Activated effector memory CD4-positive, alpha-beta T cell treated with anti-CD3 and anti-CD28 coated beads, Interleukin-2, amount 50 U/mL, for 16 hours (primary cell): Measurements from ENCODE around the gene CALML4.
A peak's percentile ranks its signal among the peaks of the same experiment; 100 is the strongest.
"Not testable (repeated sequence)": the region's sequence is repeated elsewhere in the genome, so short reads cannot be mapped to it uniquely, and the experiment has no call there.

Source experiments
- DNase-seq: peaks from one replicate; pipeline ENCODE4 v3.0.0-alpha.2; 2020

The CALML4 gene, protein sequence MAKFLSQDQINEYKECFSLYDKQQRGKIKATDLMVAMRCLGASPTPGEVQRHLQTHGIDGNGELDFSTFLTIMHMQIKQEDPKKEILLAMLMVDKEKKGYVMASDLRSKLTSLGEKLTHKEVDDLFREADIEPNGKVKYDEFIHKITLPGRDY

DNA sequence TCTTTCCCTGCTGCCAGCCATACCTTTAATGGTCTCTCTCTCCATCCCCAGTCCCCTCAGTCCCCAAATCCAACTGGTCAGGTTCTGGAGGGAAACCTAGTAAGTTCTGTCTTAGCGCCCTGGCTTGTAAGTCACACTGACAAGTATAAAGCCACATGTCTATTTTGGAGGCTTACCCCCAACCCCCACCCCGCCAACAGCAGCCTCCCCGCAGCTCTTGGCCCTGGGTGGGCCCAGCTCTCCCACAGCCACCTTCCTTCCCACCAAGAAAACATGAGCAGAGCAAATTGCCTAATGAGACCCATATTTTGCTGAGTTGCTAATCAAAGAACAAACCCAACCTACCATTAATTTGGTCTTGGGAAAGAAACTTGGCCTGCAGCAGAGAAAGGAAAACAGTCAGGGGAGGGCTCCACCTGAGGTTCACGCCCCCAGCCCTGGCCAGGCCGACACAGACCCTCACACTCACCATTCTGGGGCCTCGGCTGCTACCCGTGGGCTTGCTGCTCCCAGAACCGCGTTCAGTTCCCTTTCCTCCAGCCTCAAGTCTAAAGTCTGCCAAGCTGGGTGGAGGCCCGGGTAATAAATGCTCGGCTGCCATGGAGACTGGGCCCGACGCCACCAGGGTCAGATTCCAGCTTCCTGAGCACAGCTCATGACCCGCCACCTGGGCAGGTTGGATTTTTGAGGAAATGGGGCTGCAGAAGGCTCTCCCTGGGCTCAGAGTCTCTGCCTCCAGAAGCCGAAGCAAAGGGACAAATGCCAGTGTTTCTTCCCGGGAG lies at the start of gene CALML4:
CALML4 (minus strand) TSS at position 557 of the 782 bp plus-strand sequence; CDS start at position 472, 85 bp downstream.
- DNase-seq: peak; percentile 42

DNA sequence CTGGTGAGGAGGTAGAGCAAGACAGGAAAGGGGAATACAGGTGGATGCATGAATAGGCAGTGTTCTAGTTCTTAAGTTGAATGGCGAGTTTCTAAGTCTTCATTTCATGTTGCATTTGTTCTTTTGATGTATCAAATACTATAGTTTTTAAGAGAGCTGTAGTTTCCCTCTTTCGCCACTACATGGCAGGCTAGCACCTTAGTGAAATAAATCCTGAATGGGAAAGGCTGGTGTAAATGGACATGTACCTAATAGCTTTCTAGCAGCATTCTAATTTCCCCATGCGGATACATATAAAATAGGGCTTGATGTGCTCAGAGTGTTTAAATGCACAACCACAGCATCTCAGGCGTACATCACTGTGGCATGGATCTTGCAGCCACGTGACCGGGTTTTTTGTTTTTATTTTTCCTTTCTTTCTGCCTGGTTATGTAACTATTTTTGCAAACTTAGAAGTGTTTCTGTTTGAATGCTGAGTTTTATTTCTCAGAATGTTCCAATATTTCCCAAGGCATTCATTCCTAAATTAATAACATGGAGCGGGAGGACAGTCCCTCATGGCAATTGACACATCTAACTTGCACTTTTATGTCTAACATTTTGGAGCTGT lies 47.9 kb upstream of the CALML4 start:
- no peak for DNase-seq

DNA sequence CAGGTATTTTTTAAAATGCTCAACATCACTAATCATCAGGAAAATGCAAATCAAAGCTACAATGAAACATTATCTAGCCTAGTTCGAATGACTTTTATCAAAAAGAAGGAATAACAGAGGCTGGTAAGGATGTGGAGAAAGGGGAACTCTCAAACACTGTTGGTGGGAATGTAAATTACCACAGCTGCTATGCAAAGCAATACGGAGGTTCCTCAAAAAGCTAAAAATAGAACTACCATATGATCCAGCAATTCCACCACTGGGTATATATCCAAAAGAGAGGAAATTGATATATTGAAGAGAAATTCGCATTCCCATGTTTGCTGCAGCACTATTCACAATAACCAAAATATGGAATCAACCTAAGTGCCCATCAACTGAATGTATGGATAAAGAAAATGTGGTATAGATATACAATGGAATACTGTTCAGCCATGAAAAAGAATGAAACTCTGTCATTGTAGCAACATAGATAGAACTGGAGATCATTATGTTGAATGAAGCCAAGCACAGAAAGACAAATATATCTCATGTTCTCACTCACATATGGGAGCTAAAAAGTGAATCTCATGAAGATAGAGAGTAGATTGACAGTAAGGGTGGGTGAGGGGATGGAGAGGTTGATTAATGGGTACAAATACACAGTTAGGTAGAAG lies 44.1 kb upstream of the CALML4 start:
- DNase-seq: no peak

GRCh38 chr15:68244235-68244634 lies 39.1 kb upstream of the CALML4 start:
- no peak for DNase-seq

DNA sequence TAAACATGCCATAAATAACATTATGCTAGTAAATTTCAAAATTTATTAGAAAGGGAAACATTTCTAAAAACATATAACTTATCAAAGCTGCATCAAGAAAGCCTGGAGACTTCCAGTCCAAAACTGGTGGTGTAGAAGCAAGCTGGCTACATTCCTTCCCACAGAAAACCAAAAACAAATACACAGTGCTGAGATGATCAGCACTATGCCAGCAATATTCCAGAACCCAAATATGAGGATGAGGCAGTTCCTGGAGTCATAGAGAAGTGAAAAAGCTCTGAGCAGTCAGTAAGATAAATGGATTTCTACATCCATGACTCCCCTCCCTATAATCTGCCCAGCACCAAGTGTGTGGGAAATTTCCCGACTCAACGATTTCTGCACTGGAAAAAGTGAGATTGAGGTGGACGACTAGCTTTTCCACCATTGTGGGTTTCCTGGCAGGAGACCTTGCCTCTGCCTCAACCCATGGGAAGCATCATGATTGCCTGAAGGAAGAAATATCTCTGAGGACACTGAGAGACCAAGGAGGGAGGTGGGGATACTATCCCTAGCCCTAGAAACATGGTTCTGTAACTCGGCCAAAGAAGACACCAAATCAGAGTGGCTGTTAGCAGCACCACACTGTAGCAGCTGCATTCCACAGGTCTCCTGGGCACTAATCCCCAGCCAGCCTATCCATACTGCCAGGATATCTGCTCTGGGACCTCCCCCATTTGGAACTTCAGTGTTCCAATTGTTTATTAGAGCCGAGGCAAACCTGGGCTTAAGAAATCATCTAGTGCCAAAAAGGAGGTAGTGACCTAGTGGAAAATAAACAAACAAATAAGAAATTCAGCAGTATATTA lies 36.2 kb upstream of the CALML4 start:
- no peak for DNase-seq

DNA sequence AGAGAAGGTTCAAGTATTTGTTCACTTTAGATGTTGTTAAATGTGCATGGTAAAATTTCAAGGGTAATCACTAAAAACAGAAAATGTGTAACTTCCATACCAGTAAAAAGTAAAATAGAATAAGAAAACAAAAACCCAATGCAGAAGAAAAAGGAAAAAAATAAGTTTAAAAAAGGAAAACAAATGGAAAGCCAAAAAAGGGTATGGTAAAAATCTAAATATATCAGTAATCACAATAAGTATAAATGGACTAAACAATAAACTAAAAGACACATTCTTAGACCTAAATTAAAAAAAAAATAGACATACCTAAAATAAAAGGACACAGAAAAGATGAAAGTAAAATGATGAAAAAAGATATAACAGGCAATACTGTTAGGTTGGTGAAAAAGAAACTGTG lies 33.9 kb upstream of the CALML4 start:
- DNase-seq: no peak

DNA sequence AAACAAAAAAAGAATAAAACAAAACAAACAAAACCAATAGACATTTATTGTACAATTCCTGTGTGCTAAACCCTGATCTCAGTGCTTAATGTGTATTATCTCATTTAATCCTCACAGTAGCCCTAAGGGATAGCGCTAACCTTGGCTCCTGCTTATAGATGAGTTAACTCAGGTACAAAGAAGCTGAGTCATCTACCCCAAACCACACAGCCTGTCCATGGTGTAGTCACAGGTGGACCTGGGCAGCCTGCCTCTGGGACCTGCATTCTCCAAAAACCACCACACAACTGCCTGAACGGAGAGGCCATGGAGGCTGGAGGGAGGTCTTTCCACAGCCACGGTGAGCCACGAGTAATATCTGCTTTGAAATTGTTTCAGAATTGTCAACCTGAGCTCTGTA lies 29.9 kb upstream of the CALML4 start:
- DNase-seq: no peak

DNA sequence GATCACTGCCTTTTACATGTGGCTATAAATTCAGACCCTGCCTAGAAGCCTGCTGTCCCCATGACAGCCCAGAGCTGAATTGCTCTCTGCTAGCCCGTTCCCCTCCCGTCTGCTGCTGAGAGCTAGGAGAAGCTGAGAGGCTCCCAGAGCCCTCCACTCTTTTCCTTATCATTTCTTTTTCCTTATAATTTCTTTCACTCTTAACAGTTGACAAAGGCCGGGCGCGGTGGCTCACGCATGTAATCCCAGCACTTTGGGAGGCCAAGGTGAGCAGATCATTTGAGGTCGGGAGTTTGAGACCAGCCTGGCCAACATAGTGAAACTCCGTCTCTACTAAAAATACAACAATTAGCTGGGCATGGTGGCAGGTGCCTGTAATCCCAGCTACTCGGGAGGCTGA lies 29.4 kb upstream of the CALML4 start:
- not testable (repeated sequence) for DNase-seq

DNA sequence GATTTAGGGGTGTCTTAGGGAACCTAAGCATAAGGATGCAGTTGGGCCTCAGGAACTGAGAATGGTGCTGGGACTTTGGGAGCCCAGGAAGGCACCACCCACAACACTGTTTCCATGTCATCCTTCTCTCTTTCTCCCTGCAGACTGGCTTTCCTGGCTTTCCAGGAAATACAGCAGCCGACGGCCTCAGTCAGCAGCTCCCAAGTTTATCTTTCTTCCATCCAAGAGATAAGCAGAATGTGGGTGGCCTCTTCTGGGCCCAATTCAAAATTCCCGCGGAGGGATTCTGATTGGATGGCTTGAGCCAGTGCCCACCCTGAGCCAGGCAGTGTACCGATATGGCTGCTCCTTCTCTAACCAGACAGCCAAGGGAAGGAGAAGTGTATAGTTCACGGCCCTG lies 28.9 kb upstream of the CALML4 start:
- no peak for DNase-seq

- no peak for DNase-seq
Measured at GRCh38 chr15:68232937-68233336, 27.8 kb upstream of the CALML4 start.

DNA sequence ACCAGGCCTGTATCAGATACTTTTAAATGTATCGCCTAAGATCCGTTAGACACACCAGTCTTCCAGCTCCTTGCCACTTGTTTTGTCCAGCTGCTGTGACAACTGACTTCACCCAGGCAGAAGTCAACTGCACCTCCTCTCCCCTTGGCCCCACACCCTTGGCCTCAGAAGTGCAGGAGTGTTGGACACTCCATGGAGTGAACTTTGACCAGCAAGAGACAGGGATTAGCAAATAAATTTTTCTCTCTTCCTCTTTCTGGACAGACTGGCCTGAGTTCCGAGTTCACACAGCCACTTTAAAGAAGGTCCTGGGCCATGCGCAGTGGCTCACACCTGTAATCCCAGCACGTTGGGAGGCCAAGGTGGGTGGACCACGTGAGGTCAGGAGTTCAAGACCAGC lies 27.3 kb upstream of the CALML4 start:
- no peak for DNase-seq

DNA sequence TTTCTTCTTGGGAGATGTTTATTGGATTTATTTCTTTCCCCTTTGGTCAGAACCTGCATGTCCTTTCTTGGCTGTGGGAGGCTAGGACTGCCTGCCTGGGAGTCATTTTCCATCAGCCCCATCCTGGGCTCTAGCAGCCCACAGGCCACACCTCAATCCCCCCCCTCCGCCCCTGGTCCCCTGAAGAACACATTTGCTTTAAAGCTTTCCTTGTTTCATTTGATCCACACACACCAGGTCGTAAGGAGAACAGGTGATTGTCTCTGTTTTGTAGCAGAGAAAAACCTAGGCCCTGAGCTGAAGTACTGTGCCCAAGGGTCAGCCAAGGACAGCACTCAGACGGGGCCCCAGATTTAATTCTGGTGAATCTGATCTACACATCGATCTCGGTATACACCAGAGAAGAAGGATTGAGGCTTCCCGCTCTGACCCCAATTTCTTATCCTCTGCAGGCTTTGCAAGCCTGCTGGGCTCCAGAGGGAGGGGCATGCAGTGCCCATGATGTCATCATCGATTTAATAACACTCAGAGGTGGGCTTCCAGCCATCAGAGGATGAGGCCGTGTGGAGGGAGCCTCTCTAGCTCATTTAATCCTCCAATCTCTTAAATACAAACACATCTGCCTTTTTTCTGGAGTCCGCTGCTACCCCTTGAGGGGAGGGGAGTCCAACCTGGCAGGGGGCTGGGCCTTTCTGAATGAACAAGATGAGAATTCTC lies 26.1 kb upstream of the CALML4 start:
- DNase-seq: no peak

- peak; percentile 31 for DNase-seq
Measured at GRCh38 chr15:68230157-68231100, 25.3 kb upstream of the CALML4 start.

DNA sequence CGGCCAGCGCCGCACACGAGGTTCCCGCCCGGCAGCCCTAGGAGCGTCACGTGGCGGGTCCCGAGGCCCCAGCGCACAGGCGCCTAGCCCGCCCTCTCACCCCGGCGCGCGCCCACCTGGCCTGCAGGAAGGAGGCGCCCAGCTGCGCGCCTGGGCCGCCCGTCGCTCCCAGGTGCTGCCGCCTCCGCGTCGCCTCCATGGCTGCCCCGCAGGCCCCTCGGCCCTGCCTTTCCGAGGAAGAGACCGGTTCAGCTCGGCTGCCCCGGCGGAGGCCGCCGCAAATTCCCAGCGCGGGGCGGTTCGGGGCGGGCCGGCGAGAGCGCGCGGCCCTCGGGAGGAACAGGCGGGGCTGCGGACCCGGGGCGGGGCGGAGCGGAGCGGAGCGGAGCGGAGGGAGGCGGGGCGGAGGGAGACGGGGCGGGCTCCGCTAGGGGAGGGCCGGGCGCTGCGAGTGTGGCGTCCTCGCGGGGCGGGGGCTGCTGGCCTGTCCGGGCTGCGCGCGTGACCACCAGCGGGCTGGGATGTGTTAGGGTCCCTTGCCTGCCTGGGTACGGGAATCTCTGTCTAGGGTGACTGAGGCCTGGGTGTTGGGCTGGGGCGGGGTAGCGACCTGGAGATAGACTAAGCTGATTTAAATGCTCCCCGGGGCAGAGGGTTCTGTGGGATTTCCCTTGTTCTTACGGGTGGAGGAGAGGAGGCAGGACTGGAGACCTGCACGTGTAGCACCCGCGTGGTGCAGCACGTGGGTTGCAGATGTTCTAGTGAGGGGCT lies 24.4 kb upstream of the CALML4 start, which contains the start of gene CLN6:
CLN6 (minus strand) TSS at position 343 of the 771 bp plus-strand sequence; CDS start at position 199, 144 bp downstream.
- peak; percentile 93 for DNase-seq

- DNase-seq: no peak
Measured at GRCh38 chr15:68228971-68229385, 23.8 kb upstream of the CALML4 start.

DNA sequence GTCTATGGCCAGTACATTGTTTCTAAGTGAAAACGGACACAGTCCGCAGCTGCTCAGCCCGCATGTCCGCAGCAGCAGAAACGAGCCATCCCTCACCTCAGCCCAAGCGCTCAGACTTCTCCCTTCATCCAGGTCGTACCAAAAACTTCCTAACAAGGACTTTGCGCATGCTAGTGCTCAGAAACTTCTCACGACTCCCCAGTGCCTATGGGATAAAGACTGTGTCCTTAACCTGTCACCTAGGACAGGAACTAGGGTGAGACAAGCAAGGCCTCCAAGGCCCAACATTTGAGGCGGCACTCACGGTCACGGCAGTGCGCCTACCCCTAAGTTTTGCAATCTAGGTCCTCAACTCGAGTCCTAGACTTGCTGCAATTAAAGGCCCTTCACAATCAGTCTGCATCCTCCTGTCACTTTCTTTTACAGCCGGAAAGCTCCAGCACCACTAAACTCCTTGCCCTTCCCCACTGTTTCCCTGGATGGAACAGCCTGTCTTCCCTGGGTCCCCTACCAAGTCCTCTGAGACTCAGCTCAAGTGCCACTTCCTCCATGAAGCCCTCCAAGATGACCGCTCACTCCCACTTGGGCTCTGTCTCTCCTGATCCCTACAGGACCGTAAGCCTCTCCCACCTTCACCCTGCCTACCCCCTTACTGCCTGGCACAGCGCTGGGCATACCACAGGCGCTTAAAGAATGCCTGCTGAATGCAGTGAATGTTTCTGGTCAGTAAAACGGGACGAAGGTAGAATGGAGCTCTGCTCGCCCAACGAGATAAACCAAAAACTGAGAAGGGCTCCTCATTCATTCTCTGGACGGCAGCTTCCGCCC lies 23.2 kb upstream of the CALML4 start:
- DNase-seq: peak; percentile 62

GRCh38 chr15:68227643-68228142 lies 22.6 kb upstream of the CALML4 start:
- DNase-seq: peak; percentile 55

- DNase-seq: not testable (repeated sequence)
Measured at GRCh38 chr15:68225442-68225841, 20.3 kb upstream of the CALML4 start.
